Ishikawa (cell line): Measurements from ENCODE around the gene GLI3.

ENCODE experiments used
- CEBPB ChIP-seq: IDR thresholded peaks from 2 replicates; pipeline ENCODE4 v1.6.1; 2012
- CREB1 ChIP-seq: IDR thresholded peaks from 2 replicates; pipeline ENCODE4 v1.6.1; 2012; ENCODE audit warnings: low read depth
- EGR1 ChIP-seq: IDR thresholded peaks from 2 replicates; pipeline ENCODE4 v1.6.1; 2012
- EP300 ChIP-seq: IDR thresholded peaks from 2 replicates; pipeline ENCODE4 v1.6.1; 2012; ENCODE audit warnings: borderline replicate concordance
- FOXM1 ChIP-seq: IDR thresholded peaks from 2 replicates; pipeline ENCODE4 v1.6.1; 2012; ENCODE audit warnings: low read depth, borderline replicate concordance
- RAD21 ChIP-seq: IDR thresholded peaks from 2 replicates; pipeline ENCODE4 v1.6.1; 2012; ENCODE audit warnings: low read depth
- TAF1 ChIP-seq: IDR thresholded peaks from 2 replicates; pipeline ENCODE4 v1.6.1; 2012; ENCODE audit warnings: low read depth, mild to moderate bottlenecking
- TCF12 ChIP-seq: IDR thresholded peaks from 2 replicates; pipeline ENCODE4 v1.6.1; 2012; ENCODE audit warnings: low read depth
- TEAD4 ChIP-seq: IDR thresholded peaks from 2 replicates; pipeline ENCODE4 v1.6.1; 2012
- YY1 ChIP-seq: IDR thresholded peaks from 2 replicates; pipeline ENCODE4 v1.6.1; 2012; ENCODE audit warnings: low read depth
- ZBTB7A ChIP-seq: IDR thresholded peaks from 2 replicates; pipeline ENCODE4 v1.6.1; 2012; ENCODE audit warnings: low read depth
- TF ChIP-seq, protein P1 (sequence below): IDR thresholded peaks from 2 replicates; pipeline ENCODE4 v1.6.1; 2012
- TF ChIP-seq, protein P2 (sequence below): IDR thresholded peaks from 2 replicates; pipeline ENCODE4 v1.6.1; 2012
- TF ChIP-seq, protein P3 (sequence below): IDR thresholded peaks from 2 replicates; pipeline ENCODE4 v1.6.1; 2012; ENCODE audit warnings: low read depth, mild to moderate bottlenecking

Gene GLI3

DNA sequence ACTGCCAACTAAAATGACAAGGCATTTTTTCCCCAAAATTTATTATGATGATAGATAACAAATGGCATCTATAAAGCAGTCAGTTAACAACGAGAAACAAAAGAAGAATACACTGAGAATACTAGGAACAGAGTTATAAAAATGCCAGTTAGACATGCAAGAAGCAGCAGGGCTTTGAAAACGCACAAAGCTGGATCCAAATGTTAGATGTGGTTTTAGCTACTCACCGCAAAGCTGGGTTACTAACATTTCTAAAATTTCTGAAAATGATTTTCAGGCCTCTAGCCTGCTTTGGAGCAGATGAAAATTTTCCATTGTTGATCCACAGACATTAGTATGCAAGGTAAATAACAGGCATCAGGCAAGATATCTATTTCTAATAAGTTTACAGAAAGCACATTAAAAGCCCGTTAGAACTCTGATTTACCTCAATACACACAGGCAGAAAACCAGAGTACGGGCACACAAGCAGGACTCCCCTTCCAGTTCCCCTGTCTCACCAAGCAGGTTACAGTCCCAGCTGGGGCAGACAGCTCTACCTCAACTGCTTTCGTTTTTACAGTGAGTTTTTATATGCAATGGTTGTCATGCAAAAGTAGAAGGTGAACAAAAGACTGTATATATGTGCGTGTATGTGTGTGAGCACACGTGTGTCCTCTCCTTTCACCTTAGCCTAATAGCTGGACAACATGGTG lies 37.9 kb downstream of the GLI3 start:
- TF ChIP-seq TAF1 (no peak), ZBTB7A (no peak), RAD21 (no peak), EGR1 (no peak), CREB1 (no peak), CEBPB (no peak)
- TF ChIP-seq, protein P1, sequence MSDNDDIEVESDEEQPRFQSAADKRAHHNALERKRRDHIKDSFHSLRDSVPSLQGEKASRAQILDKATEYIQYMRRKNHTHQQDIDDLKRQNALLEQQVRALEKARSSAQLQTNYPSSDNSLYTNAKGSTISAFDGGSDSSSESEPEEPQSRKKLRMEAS, result no peak

DNA sequence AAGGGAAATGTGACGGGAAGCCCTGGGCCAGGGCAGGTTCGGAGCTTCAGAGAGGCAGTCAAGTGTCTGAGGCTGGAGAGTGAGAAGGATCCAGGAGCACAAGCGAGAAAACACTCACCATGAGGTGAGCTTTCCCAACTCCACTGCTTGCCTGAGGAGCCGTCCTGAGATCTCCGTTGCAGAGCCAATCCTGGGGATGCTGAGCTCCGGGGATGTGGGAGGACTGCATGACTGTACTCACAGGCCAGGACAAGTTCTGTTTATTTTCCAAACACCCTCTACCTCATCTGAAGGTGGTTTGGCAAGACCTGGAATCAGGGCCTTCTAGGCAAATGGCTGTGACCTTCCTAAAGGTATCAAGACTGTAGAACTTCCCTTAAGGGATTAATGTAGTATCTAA lies 38.7 kb downstream of the GLI3 start:
- TF ChIP-seq TEAD4 (no peak), TCF12 (no peak), FOXM1 (no peak), EGR1 (no peak), CREB1 (no peak), TAF1 (no peak)
- TF ChIP-seq, protein P2, sequence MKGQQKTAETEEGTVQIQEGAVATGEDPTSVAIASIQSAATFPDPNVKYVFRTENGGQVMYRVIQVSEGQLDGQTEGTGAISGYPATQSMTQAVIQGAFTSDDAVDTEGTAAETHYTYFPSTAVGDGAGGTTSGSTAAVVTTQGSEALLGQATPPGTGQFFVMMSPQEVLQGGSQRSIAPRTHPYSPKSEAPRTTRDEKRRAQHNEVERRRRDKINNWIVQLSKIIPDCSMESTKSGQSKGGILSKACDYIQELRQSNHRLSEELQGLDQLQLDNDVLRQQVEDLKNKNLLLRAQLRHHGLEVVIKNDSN, result no peak
- TF ChIP-seq, protein P1, result no peak
- TF ChIP-seq, protein P3, sequence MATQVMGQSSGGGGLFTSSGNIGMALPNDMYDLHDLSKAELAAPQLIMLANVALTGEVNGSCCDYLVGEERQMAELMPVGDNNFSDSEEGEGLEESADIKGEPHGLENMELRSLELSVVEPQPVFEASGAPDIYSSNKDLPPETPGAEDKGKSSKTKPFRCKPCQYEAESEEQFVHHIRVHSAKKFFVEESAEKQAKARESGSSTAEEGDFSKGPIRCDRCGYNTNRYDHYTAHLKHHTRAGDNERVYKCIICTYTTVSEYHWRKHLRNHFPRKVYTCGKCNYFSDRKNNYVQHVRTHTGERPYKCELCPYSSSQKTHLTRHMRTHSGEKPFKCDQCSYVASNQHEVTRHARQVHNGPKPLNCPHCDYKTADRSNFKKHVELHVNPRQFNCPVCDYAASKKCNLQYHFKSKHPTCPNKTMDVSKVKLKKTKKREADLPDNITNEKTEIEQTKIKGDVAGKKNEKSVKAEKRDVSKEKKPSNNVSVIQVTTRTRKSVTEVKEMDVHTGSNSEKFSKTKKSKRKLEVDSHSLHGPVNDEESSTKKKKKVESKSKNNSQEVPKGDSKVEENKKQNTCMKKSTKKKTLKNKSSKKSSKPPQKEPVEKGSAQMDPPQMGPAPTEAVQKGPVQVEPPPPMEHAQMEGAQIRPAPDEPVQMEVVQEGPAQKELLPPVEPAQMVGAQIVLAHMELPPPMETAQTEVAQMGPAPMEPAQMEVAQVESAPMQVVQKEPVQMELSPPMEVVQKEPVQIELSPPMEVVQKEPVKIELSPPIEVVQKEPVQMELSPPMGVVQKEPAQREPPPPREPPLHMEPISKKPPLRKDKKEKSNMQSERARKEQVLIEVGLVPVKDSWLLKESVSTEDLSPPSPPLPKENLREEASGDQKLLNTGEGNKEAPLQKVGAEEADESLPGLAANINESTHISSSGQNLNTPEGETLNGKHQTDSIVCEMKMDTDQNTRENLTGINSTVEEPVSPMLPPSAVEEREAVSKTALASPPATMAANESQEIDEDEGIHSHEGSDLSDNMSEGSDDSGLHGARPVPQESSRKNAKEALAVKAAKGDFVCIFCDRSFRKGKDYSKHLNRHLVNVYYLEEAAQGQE, result no peak

DNA sequence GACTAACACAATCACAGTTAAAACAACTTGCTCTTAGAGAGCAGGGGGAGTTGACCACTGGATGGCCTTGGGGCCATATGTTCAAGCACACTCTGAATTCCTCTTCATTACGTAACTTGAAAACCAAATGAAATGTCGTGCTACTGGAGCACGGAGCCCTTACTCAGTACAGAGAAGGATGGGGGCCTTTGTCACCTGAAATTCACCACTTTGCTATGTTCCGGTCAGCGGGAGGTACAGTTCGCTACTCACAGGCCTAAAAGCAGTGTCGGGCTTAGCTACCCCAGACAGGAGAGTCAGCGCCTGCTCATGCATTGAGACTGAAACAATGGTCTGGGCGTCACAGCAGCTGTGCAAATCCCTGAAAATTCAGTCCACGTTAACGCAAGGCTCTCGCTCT lies 39.6 kb downstream of the GLI3 start:
- TF ChIP-seq YY1 (no peak), RAD21 (no peak), EP300 (no peak), TEAD4 (no peak), FOXM1 (no peak), EGR1 (no peak)
- TF ChIP-seq, protein P2, result no peak
- TF ChIP-seq, protein P1, result no peak

DNA sequence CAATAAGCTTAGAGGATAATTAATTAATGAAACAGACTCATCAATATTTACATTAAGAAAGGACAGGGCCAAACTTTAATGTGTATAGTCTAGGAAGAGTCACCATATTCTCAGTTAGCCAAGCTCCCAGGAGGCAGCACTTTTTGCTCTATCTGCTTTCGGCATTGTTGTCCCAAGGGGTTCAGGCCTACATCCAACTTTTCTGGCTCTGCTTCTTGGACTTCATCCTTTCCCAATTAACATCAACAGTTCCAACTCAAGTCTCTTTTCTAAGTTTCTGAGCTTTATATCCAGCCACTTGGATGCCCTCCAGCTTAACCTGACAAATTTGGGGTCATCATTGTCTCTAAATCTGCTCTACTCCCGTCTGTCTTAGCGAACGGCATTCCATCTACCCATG lies 42.8 kb downstream of the GLI3 start:
- no peak for TF ChIP-seq EP300
- no peak for TF ChIP-seq TAF1
- TF ChIP-seq, protein P1, result no peak
- TF ChIP-seq CEBPB, result no peak
- TF ChIP-seq RAD21, result no peak
- TF ChIP-seq, protein P3, result no peak
- TF ChIP-seq TCF12, result no peak
- TF ChIP-seq TEAD4, result no peak
- TF ChIP-seq, protein P2, result no peak
- TF ChIP-seq CREB1, result no peak

DNA sequence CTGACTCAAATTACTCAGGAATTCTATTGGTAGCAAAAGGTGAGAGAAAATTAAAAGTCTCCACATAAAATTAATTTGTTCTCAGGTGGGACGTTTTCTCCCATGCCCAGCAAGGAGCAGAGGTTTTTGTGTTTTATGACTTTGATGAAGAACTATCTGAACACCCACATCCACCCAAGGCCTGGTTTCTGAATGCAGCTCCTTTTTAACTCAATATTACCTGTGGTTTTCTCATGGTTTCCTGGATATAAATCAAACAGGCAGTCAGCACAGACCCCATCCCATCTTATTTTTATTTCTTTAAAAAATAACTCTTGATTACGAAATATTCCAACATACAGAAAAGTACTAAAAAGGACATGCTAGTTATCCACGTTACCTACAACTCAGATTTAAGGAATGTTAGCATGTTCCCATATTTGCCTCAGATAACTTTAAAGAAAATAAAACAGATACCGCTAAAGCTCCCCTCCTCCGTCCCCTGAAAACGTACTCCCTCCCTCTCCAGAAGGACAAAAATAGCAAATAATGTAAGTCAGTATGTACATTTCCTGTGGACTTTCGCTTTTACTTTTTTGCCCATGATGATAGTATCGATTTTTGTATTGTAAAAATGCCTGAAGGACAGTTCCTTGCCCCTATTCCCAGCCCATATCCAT lies 43.4 kb downstream of the GLI3 start:
- TF ChIP-seq TAF1 (no peak), EP300 (no peak), FOXM1 (no peak), EGR1 (no peak), RAD21 (no peak)
- TF ChIP-seq, protein P1, result no peak
- TF ChIP-seq, protein P2, result no peak
- TF ChIP-seq, protein P3, result no peak
